ENCODE results near the gene NKX3-2. TPM values are rescaled to one million over a fixed set of nuclear protein-coding genes. Genes with fewer than 3 reads are reported as not detected.

Gene NKX3-2
- total and polyA plus RNA-seq, 2 of the 4 experiments (the other 2 are of a cell fraction), result 0.05 TPM; not detected in 1

DNA sequence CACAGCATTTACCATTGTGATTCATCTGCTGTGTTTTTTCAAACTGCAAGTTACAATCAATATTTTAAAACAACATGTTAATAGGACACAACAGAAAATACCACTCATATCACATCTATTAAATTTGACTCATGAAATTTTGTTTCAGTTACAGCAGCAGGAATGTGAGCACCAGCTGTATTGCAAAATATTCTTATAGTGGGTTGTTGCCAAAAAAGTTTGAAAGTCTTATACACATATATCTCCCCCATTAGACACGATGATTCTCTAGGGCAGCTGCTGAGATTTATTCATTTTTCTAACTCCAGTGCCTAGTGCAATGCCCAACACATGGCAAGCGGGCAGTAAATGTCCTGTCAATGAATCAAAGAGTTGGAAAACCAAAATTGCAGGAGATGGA, 26.6 kb upstream of the NKX3-2 start:
- Histone ChIP-seq H3K9me3 (ENCODE audit: control insufficient read depth, insufficient read depth, low read length) (no peaks in the 10 kb centered on the region), H2BK120ac (ENCODE audit: low read depth, low read length) (no peak overlapping the region), H3K4me1 (ENCODE audit: control insufficient read depth, insufficient read depth, low read length) (no peaks in the 10 kb centered on the region), H3K79me1 (ENCODE audit: low read depth in 1 of 2, low read length in 2 of 2) (no peaks in the 10 kb centered on the region), H3K36me3 (ENCODE audit: control insufficient read depth, insufficient read depth, low read length) (peaks cover 43% of the 10 kb centered on the region), H2AK9ac (replicated peaks; ENCODE audit: low read depth, low read length, poor library complexity) (no peak overlapping the region), H2BK20ac (ENCODE audit: low read depth, low read length) (no peak overlapping the region), H4K91ac (ENCODE audit: insufficient read depth, low read depth, low read length) (no peak overlapping the region), H3K4me3 (ENCODE audit: insufficient read depth, low read depth, low read length) (no peak overlapping the region), H3K27ac (ENCODE audit: insufficient read depth, low read length) (no peak overlapping the region), H2BK15ac (ENCODE audit: low read depth, low read length) (no peak overlapping the region), H2BK5ac (ENCODE audit: low read depth, low read length, poor library complexity, severe bottlenecking) (no peak overlapping the region), H3K27me3 (ENCODE audit: control insufficient read depth, insufficient read depth, low read length) (no peaks in the 10 kb centered on the region), H3K9me1 (ENCODE audit: insufficient read depth, low read length) (no peaks in the 10 kb centered on the region), H2AK5ac (ENCODE audit: low read depth, low read length) (no peak overlapping the region), H4K8ac (ENCODE audit: low read depth in 2 of 2, low read length in 2 of 2) (no peak overlapping the region), H3K23ac (ENCODE audit: low read depth, low read length) (no peak overlapping the region), H3K18ac (ENCODE audit: low read depth, low read length) (no peak overlapping the region), H4K20me1 (ENCODE audit: insufficient read depth, low read length) (no peaks in the 10 kb centered on the region), H3K14ac (replicated peaks; ENCODE audit: low read depth, low read length) (no peak overlapping the region), H3K4ac (ENCODE audit: low read depth, low read length) (no peak overlapping the region), H4K5ac (ENCODE audit: low read depth, low read length) (no peak overlapping the region), H3K56ac (ENCODE audit: extremely low read depth, insufficient read depth, low read length) (no peak overlapping the region), H2AFZ (replicated peaks; ENCODE audit: low read length, poor library complexity) (no peak overlapping the region), H3K9ac (ENCODE audit: low read depth, low read length) (no peak overlapping the region), H3K4me2 (ENCODE audit: low read depth, low read length) (no peak overlapping the region)
- no CpG with 5 or more reads among the region's 2 CpGs for WGBS, 2 experiments (ENCODE audit: extremely low coverage in 2 of 2, insufficient read length in 1 of 2)
- BruUV-seq (replicated peaks), result no TSS peak
- TF ChIP-seq, protein P1, sequence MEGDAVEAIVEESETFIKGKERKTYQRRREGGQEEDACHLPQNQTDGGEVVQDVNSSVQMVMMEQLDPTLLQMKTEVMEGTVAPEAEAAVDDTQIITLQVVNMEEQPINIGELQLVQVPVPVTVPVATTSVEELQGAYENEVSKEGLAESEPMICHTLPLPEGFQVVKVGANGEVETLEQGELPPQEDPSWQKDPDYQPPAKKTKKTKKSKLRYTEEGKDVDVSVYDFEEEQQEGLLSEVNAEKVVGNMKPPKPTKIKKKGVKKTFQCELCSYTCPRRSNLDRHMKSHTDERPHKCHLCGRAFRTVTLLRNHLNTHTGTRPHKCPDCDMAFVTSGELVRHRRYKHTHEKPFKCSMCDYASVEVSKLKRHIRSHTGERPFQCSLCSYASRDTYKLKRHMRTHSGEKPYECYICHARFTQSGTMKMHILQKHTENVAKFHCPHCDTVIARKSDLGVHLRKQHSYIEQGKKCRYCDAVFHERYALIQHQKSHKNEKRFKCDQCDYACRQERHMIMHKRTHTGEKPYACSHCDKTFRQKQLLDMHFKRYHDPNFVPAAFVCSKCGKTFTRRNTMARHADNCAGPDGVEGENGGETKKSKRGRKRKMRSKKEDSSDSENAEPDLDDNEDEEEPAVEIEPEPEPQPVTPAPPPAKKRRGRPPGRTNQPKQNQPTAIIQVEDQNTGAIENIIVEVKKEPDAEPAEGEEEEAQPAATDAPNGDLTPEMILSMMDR (conservative IDR thresholded peaks at IDR 0.05; ENCODE audit: low read depth, low read length), result no peak
- no peak for TF ChIP-seq RAD21 (IDR thresholded peaks at IDR 0.05; ENCODE audit: low read length)
- TF ChIP-seq RFX5 (IDR thresholded peaks at IDR 0.05; ENCODE audit: low read depth, low read length), result no peak
- no peak for TF ChIP-seq SMC3 (IDR thresholded peaks at IDR 0.05; ENCODE audit: low read depth, low read length)
- TF ChIP-seq BHLHE40 (IDR thresholded peaks at IDR 0.05; ENCODE audit: low read depth, low read length), result no peak
- TF ChIP-seq, protein P2, sequence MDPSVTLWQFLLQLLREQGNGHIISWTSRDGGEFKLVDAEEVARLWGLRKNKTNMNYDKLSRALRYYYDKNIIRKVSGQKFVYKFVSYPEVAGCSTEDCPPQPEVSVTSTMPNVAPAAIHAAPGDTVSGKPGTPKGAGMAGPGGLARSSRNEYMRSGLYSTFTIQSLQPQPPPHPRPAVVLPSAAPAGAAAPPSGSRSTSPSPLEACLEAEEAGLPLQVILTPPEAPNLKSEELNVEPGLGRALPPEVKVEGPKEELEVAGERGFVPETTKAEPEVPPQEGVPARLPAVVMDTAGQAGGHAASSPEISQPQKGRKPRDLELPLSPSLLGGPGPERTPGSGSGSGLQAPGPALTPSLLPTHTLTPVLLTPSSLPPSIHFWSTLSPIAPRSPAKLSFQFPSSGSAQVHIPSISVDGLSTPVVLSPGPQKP (IDR thresholded peaks at IDR 0.05; ENCODE audit: borderline replicate concordance, low read depth, low read length), result no peak
- TF ChIP-seq FOS (IDR thresholded peaks at IDR 0.05; ENCODE audit: low read depth, low read length), result no peak
- TF ChIP-seq NFE2L2 (IDR thresholded peaks at IDR 0.05; ENCODE audit: low read depth, low read length), result no peak
- TF ChIP-seq POLR2A (IDR thresholded peaks at IDR 0.05; ENCODE audit: low read depth, low read length), result no peak
- no peak for TF ChIP-seq MXI1 (IDR thresholded peaks at IDR 0.05; ENCODE audit: borderline replicate concordance, low read depth, low read length)
- no peak for TF ChIP-seq MAFK (IDR thresholded peaks at IDR 0.05; ENCODE audit: low read depth, low read length)
- intact Hi-C loops (cut with micrococcal nuclease) (loop anchor here (5.0 kb wide), 1 partner anchor 36 kb away; no protein-coding TSS in a partner anchor), dilution Hi-C loops (cut with HindIII; ENCODE audit: low sequenced_read_pairs, unreplicated experiment) (no loop called here), in situ Hi-C loops (cut with MboI; ENCODE audit: low sequenced_read_pairs) (no loop called here)
- POLR2A ChIA-PET (ENCODE audit: unreplicated experiment), result no interaction called here
- ATAC-seq (ENCODE audit: low read depth) (peak; percentile 44; the same call in 1 of the 2 replicates), DNase-seq (no peak)
- CTCF ChIA-PET, result no interaction called here
